ENCODE results near the gene ABITRAM. TPM values are rescaled to one million over a fixed set of nuclear protein-coding genes. Genes with fewer than 3 reads are reported as not detected.

ABITRAM gene
- total and polyA plus RNA-seq, 2 donors (not counting 3 experiments of a cell fraction or from before 2014, with no cell fraction given) = 8.8 to 10.6 TPM

DNA sequence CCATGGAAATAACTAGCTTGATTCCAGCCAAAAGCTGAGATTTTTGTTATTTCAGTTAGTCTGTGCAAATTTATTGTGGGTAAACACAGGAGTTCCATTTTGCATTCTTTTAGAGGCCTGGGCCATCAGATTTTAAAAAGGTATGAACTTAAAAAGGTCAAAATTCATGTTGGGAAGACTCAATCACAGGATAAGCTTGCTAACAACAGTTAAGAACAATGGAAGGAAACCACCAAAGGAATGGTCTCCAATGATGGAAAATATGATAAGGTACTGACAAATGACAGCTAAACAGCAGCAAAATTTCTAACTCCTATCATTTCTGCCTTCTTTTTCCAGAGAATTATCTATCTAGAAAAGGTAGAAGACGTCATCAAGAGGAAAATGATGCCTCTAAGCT, 16.0 kb downstream of the ABITRAM start:
- BruUV-seq (replicated peaks) = no TSS peak
- DNase-seq (ENCODE audit: low read depth, low spot score) (peak; percentile 85), FAIRE-seq (peak; percentile 50)
- Histone ChIP-seq H2AFZ (ENCODE audit: low read depth, low read length) (no peak overlapping the region), H3K27ac (ENCODE audit: insufficient read depth, low read depth, low read length) (peak overlapping the region; percentile 45), H3K4me1 (ENCODE audit: control insufficient read depth, extremely low read depth, insufficient read depth, low read length) (peaks cover 20% of the 10 kb centered on the region), H3K79me2 (ENCODE audit: control insufficient read depth, insufficient read depth, low read length) (no peaks in the 10 kb centered on the region), H3K36me3 (ENCODE audit: control insufficient read depth in 2 of 2, extremely low read depth in 1 of 2, insufficient read depth in 2 of 2, low read length in 2 of 2) (peaks cover 0 to 2% of the 10 kb centered on the region in 2 experiments), H3K4me3 (replicated peaks in 1 of 3; ENCODE audit: insufficient read depth in 1 of 3, low read depth in 1 of 3, low read length in 3 of 3) (no peak overlapping the region), H3K9ac (replicated peaks; ENCODE audit: extremely low read depth, insufficient read depth, low read length) (no peak overlapping the region), H3K27me3 (ENCODE audit: control insufficient read depth in 2 of 2, insufficient read depth in 2 of 2, low read length in 2 of 2) (no peaks in the 10 kb centered on the region), H3K4me2 (ENCODE audit: insufficient read depth, low read length) (peak overlapping the region; percentile 37), H4K20me1 (replicated peaks; ENCODE audit: control insufficient read depth, extremely low read depth, insufficient read depth, low read length) (no peaks in the 10 kb centered on the region), H3K9me1 (replicated peaks; ENCODE audit: control insufficient read depth, extremely low read depth, insufficient read depth, low read length) (no peaks in the 10 kb centered on the region), H3K9me3 (replicated peaks; ENCODE audit: control insufficient read depth, insufficient read depth, low read length) (no peaks in the 10 kb centered on the region)
- dilution Hi-C loops (cut with MboI; ENCODE audit: extremely low pct_ligation_motif_present, low sequenced_read_pairs) = no loop called here
- ChIA-PET CTCF (interaction anchor here (0.9 to 2.0 kb wide), 5 partner anchors 8 to 48 kb away, joined by 3 to 11 read pairs (median 4); no protein-coding TSS in a partner anchor), POLR2A (no interaction called here)
- no peak for TF ChIP-seq MYC (IDR thresholded peaks at IDR 0.05; ENCODE audit: low read depth, low read length)
- TF ChIP-seq JUN (IDR thresholded peaks at IDR 0.05; ENCODE audit: borderline replicate concordance, insufficient read depth, insufficient read length, low read depth) = peak; percentile 44
- peak; percentile 82 for TF ChIP-seq GATA2 (IDR thresholded peaks at IDR 0.05; ENCODE audit: insufficient read depth, insufficient read length, low read depth, low read length)
- TF ChIP-seq, protein P1, sequence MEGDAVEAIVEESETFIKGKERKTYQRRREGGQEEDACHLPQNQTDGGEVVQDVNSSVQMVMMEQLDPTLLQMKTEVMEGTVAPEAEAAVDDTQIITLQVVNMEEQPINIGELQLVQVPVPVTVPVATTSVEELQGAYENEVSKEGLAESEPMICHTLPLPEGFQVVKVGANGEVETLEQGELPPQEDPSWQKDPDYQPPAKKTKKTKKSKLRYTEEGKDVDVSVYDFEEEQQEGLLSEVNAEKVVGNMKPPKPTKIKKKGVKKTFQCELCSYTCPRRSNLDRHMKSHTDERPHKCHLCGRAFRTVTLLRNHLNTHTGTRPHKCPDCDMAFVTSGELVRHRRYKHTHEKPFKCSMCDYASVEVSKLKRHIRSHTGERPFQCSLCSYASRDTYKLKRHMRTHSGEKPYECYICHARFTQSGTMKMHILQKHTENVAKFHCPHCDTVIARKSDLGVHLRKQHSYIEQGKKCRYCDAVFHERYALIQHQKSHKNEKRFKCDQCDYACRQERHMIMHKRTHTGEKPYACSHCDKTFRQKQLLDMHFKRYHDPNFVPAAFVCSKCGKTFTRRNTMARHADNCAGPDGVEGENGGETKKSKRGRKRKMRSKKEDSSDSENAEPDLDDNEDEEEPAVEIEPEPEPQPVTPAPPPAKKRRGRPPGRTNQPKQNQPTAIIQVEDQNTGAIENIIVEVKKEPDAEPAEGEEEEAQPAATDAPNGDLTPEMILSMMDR (IDR thresholded peaks at IDR 0.05; ENCODE audit: extremely low read depth in 1 of 2, insufficient read depth in 1 of 2, low read depth in 1 of 2, low read length in 2 of 2) = no peak
- TF ChIP-seq POLR2A (IDR thresholded peaks at IDR 0.05; ENCODE audit: low read depth, low read length) = no peak
- TF ChIP-seq, protein P2, sequence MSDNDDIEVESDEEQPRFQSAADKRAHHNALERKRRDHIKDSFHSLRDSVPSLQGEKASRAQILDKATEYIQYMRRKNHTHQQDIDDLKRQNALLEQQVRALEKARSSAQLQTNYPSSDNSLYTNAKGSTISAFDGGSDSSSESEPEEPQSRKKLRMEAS (IDR thresholded peaks at IDR 0.05; ENCODE audit: insufficient read depth, insufficient read length) = no peak
- no peak for TF ChIP-seq EZH2 (IDR thresholded peaks at IDR 0.05; ENCODE audit: borderline replicate concordance, low read depth, low read length, severe bottlenecking)
- no peak for TF ChIP-seq FOS (IDR thresholded peaks at IDR 0.05; ENCODE audit: borderline replicate concordance, insufficient read depth, low read length)
- intact Hi-C loops (cut with micrococcal nuclease) = loop anchor here (1.0 to 5.0 kb wide), 3 partner anchors 16 to 188 kb away; partner anchors contain the start of genes ABITRAM, CTNNAL1 and ELP1
